ENCODE data around the gene EPB41L5. TPM values are rescaled to one million over a fixed set of nuclear protein-coding genes. Genes with fewer than 3 reads are reported as not detected.

EPB41L5 gene
- polyA plus RNA-seq, 1 donor (not counting 4 experiments of a cell fraction or from before 2014, with no cell fraction given) = 17.8 TPM

DNA sequence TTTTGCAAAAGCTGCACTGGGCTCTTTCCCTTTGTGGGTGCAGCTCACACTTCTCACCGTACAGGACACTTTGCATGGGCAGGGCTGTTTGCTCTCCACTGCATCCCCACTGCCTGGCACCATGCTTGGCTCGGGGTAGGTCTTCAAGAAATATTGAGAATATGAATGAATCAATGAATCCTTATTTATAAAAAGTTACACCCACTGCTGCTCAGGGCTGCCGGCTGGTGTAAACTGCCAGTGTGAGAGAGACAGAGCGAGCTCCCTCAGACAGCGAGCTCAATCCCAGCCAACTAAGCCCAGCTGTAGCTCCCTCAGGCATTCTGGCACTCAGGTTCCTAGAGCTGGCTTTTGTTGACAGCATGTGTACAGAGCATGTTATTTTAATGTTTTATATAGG is 206.9 kb downstream of the EPB41L5 start:
- dilution Hi-C loops (cut with MboI; ENCODE audit: extremely low pct_ligation_motif_present, low sequenced_read_pairs) = no loop called here
- no peak overlapping the region for H2AFZ ChIP-seq (ENCODE audit: control insufficient read depth, low read length)
- H3K4me3 ChIP-seq (ENCODE audit: control insufficient read depth in 2 of 3, extremely low read depth in 1 of 3, insufficient read depth in 2 of 3, low read depth in 1 of 3, low read length in 3 of 3) = no peak overlapping the region
- H3K27me3 ChIP-seq (ENCODE audit: control insufficient read depth, extremely low read depth, insufficient read depth, low read length) = no peaks in the 10 kb centered on the region
- DNase-seq (ENCODE audit: low read depth, low spot score) (no peak), FAIRE-seq (no peak)
- H3K36me3 ChIP-seq (ENCODE audit: control insufficient read depth in 2 of 2, extremely low read depth in 1 of 2, insufficient read depth in 2 of 2, low read length in 2 of 2) = peaks cover 0 to 3% of the 10 kb centered on the region in 2 experiments
- peaks cover 5% of the 10 kb centered on the region for H3K9me3 ChIP-seq (ENCODE audit: control insufficient read depth, low read depth, low read length)
- H3K27ac ChIP-seq (ENCODE audit: control insufficient read depth, insufficient read depth, low read length) = no peak overlapping the region
- H3K79me2 ChIP-seq (ENCODE audit: control insufficient read depth, insufficient read depth, low read length) = peaks cover 11% of the 10 kb centered on the region
- no peaks in the 10 kb centered on the region for H3K9me1 ChIP-seq (ENCODE audit: control insufficient read depth, extremely low read depth, insufficient read depth, low read length)
- H3K4me1 ChIP-seq (ENCODE audit: control insufficient read depth, extremely low read depth, insufficient read depth, low read length) = peaks cover 15% of the 10 kb centered on the region
- H3K4me2 ChIP-seq (ENCODE audit: control insufficient read depth, extremely low read depth, insufficient read depth, low read depth, low read length) = no peak overlapping the region
- TF ChIP-seq CTCF (optimal IDR thresholded peaks at IDR 0.05 in 1 of 3, IDR thresholded peaks at IDR 0.05 in 1 of 3, conservative IDR thresholded peaks at IDR 0.05 in 1 of 3; ENCODE audit: extremely low read depth in 1 of 3, insufficient read depth in 2 of 3, low read length in 3 of 3) (no peak), EZH2 (IDR thresholded peaks at IDR 0.05; ENCODE audit: low read length) (no peak)
- no peaks in the 10 kb centered on the region for H4K20me1 ChIP-seq (ENCODE audit: control insufficient read depth, extremely low read depth, insufficient read depth, low read length)
- no peak overlapping the region for H3K9ac ChIP-seq (ENCODE audit: control insufficient read depth, extremely low read depth, insufficient read depth, low read length)

DNA sequence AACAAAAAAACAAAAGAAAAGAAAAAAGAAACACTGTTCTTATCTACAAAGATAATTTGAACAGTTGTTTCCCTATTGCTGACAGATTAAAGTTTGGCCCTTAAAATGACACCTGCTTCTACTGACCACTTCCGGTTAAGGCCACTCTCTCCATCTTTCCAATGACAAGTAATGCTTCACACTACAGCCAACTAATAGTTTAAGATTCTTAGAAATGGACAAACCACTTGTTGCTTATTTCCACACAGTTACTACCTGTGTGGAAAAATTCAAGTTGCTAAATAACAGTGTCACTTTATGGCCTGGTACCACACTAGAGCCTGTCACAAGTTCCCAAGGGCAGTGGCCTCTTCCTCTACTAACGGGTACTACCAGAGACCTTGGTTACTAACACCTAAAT is 207.9 kb downstream of the EPB41L5 start:
- Histone ChIP-seq H3K4me3 (ENCODE audit: control insufficient read depth in 2 of 3, extremely low read depth in 1 of 3, insufficient read depth in 2 of 3, low read depth in 1 of 3, low read length in 3 of 3) (no peak overlapping the region), H3K4me1 (ENCODE audit: control insufficient read depth, extremely low read depth, insufficient read depth, low read length) (peaks cover 15% of the 10 kb centered on the region), H3K36me3 (ENCODE audit: control insufficient read depth in 2 of 2, extremely low read depth in 1 of 2, insufficient read depth in 2 of 2, low read length in 2 of 2) (peaks cover 0 to 3% of the 10 kb centered on the region in 2 experiments), H3K9me3 (ENCODE audit: control insufficient read depth, low read depth, low read length) (peaks cover 5% of the 10 kb centered on the region), H4K20me1 (ENCODE audit: control insufficient read depth, extremely low read depth, insufficient read depth, low read length) (no peaks in the 10 kb centered on the region), H3K9me1 (ENCODE audit: control insufficient read depth, extremely low read depth, insufficient read depth, low read length) (no peaks in the 10 kb centered on the region), H2AFZ (ENCODE audit: control insufficient read depth, low read length) (no peak overlapping the region), H3K79me2 (ENCODE audit: control insufficient read depth, insufficient read depth, low read length) (peaks cover 11% of the 10 kb centered on the region), H3K9ac (ENCODE audit: control insufficient read depth, extremely low read depth, insufficient read depth, low read length) (no peak overlapping the region), H3K4me2 (ENCODE audit: control insufficient read depth, extremely low read depth, insufficient read depth, low read depth, low read length) (peak overlapping the region; percentile 46), H3K27ac (ENCODE audit: control insufficient read depth, insufficient read depth, low read length) (no peak overlapping the region), H3K27me3 (ENCODE audit: control insufficient read depth, extremely low read depth, insufficient read depth, low read length) (no peaks in the 10 kb centered on the region)
- DNase-seq (ENCODE audit: low read depth, low spot score) (no peak), FAIRE-seq (no peak)
- dilution Hi-C loops (cut with MboI; ENCODE audit: extremely low pct_ligation_motif_present, low sequenced_read_pairs) = no loop called here
- TF ChIP-seq CTCF (optimal IDR thresholded peaks at IDR 0.05 in 1 of 3, IDR thresholded peaks at IDR 0.05 in 1 of 3, conservative IDR thresholded peaks at IDR 0.05 in 1 of 3; ENCODE audit: extremely low read depth in 1 of 3, insufficient read depth in 2 of 3, low read length in 3 of 3) (no peak), EZH2 (IDR thresholded peaks at IDR 0.05; ENCODE audit: low read length) (no peak)

All from keratinocyte (primary cell).